HepG2 (cell line): ENCODE measurements around the gene GPT2. TPM values are rescaled to one million over a fixed set of nuclear protein-coding genes. Genes with fewer than 3 reads are reported as not detected.

Experiments
- ADNP ChIP-seq: sonication (generic); formaldehyde crosslinking; IDR thresholded peaks from 2 replicates; pipeline ENCODE4 v1.4.0; 2020; ENCODE audit warnings: missing genetic modification reagents
- FOSL2 ChIP-seq: sonication (generic); formaldehyde crosslinking; IDR thresholded peaks from 2 replicates; pipeline ENCODE4 v1.4.0; 2020; ENCODE audit warnings: missing genetic modification reagents
- HDAC6 ChIP-seq: fragments of 200-600 bp; sonication (generic); IDR thresholded peaks from 2 replicates; pipeline ENCODE4 v1.7.0; 2017; ENCODE audit warnings: mild to moderate bottlenecking, antibody characterized with exemption, low read length, low read depth
- IRF2 ChIP-seq: IDR thresholded peaks from 2 replicates; pipeline ENCODE4 v1.6.1; 2018; ENCODE audit warnings: missing genetic modification reagents, missing compliant biosample characterization
- MBD4 ChIP-seq: IDR thresholded peaks from 2 replicates; pipeline ENCODE4 v1.6.1; 2012; ENCODE audit warnings: low read length, inconsistent platforms, borderline replicate concordance
- NONO ChIP-seq, 2 experiments: fragments of 450-650 bp in 1 of 2; sonication (generic) in 1 of 2; formaldehyde crosslinking in 1 of 2; IDR thresholded peaks in 1 of 2; conservative IDR thresholded peaks in 1 of 2; 2 replicates each; pipeline versions ENCODE4 v1.6.1 to v1.8.0; 2017 to 2022; ENCODE audit warnings: mild to moderate bottlenecking in 1 of 2, missing genetic modification reagents in 1 of 2, moderate library complexity in 1 of 2
- RARG ChIP-seq: sonication (generic); formaldehyde crosslinking; IDR thresholded peaks from 2 replicates; pipeline ENCODE4 v1.4.0; 2020; ENCODE audit warnings: low read depth, mild to moderate bottlenecking, missing genetic modification reagents
- SOX5 ChIP-seq: IDR thresholded peaks from 2 replicates; pipeline ENCODE4 v1.6.1; 2016; ENCODE audit warnings: borderline replicate concordance
- ZC3H13 ChIP-seq: sonication (generic); formaldehyde crosslinking; IDR thresholded peaks from 2 replicates; pipeline ENCODE4 v1.8.1; 2023; ENCODE audit warnings: mild to moderate bottlenecking, missing genetic modification reagents, moderate library complexity
- ZMYM3 ChIP-seq: sonication (generic); formaldehyde crosslinking; IDR thresholded peaks from 2 replicates; pipeline ENCODE4 v1.5.1; 2020; ENCODE audit warnings: mild to moderate bottlenecking, missing genetic modification reagents
- ZNF138 ChIP-seq: sonication (generic); formaldehyde crosslinking; IDR thresholded peaks from 2 replicates; pipeline ENCODE4 v1.5.0; 2020; ENCODE audit warnings: mild to moderate bottlenecking, low read depth, missing genetic modification reagents
- ZNF678 ChIP-seq: sonication (generic); formaldehyde crosslinking; IDR thresholded peaks from 2 replicates; pipeline ENCODE4 v1.4.0; 2020; ENCODE audit warnings: mild to moderate bottlenecking, missing genetic modification reagents
- ZSCAN21 ChIP-seq: sonication (generic); formaldehyde crosslinking; IDR thresholded peaks from 2 replicates; pipeline ENCODE4 v1.8.0; 2022; ENCODE audit warnings: mild to moderate bottlenecking, missing genetic modification reagents, moderate library complexity, borderline replicate concordance
- polyA plus RNA-seq, 8 experiments: library from polyadenylated mRNA; depleted of rRNA in 3 of 8; stranded (reverse) in 7 of 8; unstranded in 1 of 8; fragments of >200 nt; fragmentation: Illumina TruSeq in 4 of 8; extraction: Trizol in 4 of 8; gene quantifications; 2 replicates each; pipeline versions ENCODE4 v1.2.1 to v1.2.3, GENCODE V29; 2011 to 2016; ENCODE audit warnings: low read depth in 4 of 8, missing spikeins in 1 of 8, mixed read lengths in 1 of 8; ENCODE audit not compliant: insufficient read depth in 1 of 8
- total RNA-seq, 5 experiments: library from RNA; depleted of rRNA; stranded (reverse); fragments of >200 nt; fragmentation: Illumina TruSeq; extraction: Trizol; gene quantifications; 2 replicates each; pipeline ENCODE4 v1.2.3, GENCODE V29; 2016; ENCODE audit warnings: low read depth in 1 of 5
- TF ChIP-seq, protein P1 (sequence below): sonication (generic); formaldehyde crosslinking; IDR thresholded peaks from 2 replicates; pipeline ENCODE4 v1.5.1; 2020; ENCODE audit warnings: missing genetic modification reagents, mild to moderate bottlenecking, borderline replicate concordance
- TF ChIP-seq, protein P2 (sequence below): IDR thresholded peaks from 2 replicates; pipeline ENCODE4 v1.6.1; 2016; ENCODE audit warnings: mild to moderate bottlenecking, missing biosample characterization, missing genetic modification reagents
- TF ChIP-seq, protein P3 (sequence below): sonication (generic); formaldehyde crosslinking; IDR thresholded peaks from 2 replicates; pipeline ENCODE4 v1.5.0; 2020; ENCODE audit warnings: mild to moderate bottlenecking, missing genetic modification reagents
- TF ChIP-seq, protein P4 (sequence below), 2 experiments: sonication (generic) in 1 of 2; formaldehyde crosslinking in 1 of 2; IDR thresholded peaks; 2 replicates each; pipeline versions ENCODE4 v1.4.0 to v1.6.1; 2018 to 2020; ENCODE audit warnings: missing genetic modification reagents in 2 of 2, borderline replicate concordance in 1 of 2, low read depth in 1 of 2, mild to moderate bottlenecking in 1 of 2, missing biosample characterization in 1 of 2
- TF ChIP-seq, protein P5 (sequence below): sonication (generic); formaldehyde crosslinking; IDR thresholded peaks from 2 replicates; pipeline ENCODE4 v1.4.0; 2020; ENCODE audit warnings: missing genetic modification reagents

GPT2 gene
- total and polyA plus RNA-seq, 2 of the 13 experiments (the other 11 are each of a cell fraction or from before 2014, with no cell fraction given): 138 to 267 TPM

DNA sequence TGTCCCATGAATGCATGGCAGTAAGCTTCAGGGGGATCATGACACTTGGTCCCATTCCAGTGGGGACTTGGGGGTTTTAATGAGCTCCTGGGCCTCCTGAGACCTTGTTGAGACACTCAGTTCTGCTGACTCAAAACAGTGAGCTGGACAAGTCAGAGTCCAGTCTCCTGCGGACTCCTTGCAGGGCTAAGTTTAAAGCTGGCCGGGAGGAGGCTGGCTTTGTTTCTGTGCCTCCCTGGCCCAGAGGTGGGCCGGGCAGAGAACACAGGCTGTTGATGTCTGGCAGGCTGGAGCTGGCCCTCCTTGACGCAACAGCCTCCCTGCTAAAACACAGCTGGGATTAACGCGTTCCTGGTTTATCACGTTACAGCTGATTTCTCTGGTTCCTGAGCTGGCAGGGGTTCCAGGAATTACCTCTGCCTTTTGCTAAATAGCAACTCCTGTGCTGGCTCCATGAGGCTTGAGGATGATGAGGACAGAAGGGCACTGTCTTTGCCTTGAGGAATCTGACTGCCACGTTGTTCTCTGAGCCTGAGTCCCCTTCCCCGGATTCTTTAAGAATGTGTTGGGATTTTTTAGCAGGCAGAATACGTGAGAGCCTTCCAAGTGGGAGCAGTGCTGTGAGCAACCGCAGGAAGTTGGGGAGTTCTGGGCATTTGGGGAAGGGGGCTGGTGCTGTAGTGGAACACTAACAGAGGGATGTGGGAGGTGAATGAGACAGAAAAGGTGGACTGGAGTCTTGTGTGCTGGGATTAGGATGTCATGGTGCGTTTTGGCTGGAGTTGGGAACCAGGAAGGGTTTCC, 2.0 kb downstream of the GPT2 start (continued):
- TF ChIP-seq, protein P1, sequence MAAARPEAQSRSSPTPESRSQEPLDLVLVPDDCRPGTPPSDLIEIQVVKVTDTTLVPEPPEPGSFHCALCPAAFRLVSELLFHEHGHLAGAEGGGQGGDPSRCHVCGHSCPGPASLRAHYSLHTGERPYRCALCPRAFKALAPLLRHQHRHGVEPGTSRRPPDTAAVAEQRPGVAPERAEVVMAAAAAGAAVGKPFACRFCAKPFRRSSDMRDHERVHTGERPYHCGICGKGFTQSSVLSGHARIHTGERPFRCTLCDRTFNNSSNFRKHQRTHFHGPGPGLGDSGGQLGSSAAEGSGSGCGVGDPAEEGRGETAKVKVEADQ: 0 out of 2 replicates have a peak, but pooled peaks have one; percentile 56
- TF ChIP-seq NONO (IDR thresholded peaks at IDR 0.05) (no peak), NONO (CRISPR knock-in tag; conservative IDR thresholded peaks at IDR 0.05) (0 out of 2 replicates have a peak, but pooled peaks have one; percentile 54), ZNF678 (CRISPR knock-in tag) (0 out of 2 replicates have a peak, but pooled peaks have one; percentile 24), IRF2 (CRISPR knock-in tag) (no peak), ZSCAN21 (CRISPR knock-in tag) (no peak), ZC3H13 (CRISPR knock-in tag) (no peak), SOX5 (CRISPR knock-in tag) (0 out of 2 replicates have a peak, but pooled peaks have one; percentile 5), MBD4 (no peak), FOSL2 (CRISPR knock-in tag) (peak; percentile 20; the same call in 1 of the 2 replicates), ZMYM3 (CRISPR knock-in tag) (no peak), ADNP (CRISPR knock-in tag) (no peak), HDAC6 (no peak), RARG (0 out of 2 replicates have a peak, but pooled peaks have one; percentile 71), ZNF138 (no peak)
- TF ChIP-seq, protein P2, sequence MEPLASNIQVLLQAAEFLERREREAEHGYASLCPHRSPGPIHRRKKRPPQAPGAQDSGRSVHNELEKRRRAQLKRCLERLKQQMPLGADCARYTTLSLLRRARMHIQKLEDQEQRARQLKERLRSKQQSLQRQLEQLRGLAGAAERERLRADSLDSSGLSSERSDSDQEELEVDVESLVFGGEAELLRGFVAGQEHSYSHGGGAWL (CRISPR knock-in tag): no peak
- TF ChIP-seq, protein P3, sequence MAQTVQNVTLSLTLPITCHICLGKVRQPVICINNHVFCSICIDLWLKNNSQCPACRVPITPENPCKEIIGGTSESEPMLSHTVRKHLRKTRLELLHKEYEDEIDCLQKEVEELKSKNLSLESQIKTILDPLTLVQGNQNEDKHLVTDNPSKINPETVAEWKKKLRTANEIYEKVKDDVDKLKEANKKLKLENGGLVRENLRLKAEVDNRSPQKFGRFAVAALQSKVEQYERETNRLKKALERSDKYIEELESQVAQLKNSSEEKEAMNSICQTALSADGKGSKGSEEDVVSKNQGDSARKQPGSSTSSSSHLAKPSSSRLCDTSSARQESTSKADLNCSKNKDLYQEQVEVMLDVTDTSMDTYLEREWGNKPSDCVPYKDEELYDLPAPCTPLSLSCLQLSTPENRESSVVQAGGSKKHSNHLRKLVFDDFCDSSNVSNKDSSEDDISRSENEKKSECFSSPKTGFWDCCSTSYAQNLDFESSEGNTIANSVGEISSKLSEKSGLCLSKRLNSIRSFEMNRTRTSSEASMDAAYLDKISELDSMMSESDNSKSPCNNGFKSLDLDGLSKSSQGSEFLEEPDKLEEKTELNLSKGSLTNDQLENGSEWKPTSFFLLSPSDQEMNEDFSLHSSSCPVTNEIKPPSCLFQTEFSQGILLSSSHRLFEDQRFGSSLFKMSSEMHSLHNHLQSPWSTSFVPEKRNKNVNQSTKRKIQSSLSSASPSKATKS: no peak
- TF ChIP-seq, protein P4, sequence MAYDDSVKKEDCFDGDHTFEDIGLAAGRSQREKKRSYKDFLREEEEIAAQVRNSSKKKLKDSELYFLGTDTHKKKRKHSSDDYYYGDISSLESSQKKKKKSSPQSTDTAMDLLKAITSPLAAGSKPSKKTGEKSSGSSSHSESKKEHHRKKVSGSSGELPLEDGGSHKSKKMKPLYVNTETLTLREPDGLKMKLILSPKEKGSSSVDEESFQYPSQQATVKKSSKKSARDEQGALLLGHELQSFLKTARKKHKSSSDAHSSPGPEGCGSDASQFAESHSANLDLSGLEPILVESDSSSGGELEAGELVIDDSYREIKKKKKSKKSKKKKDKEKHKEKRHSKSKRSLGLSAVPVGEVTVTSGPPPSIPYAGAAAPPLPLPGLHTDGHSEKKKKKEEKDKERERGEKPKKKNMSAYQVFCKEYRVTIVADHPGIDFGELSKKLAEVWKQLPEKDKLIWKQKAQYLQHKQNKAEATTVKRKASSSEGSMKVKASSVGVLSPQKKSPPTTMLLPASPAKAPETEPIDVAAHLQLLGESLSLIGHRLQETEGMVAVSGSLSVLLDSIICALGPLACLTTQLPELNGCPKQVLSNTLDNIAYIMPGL (CRISPR knock-in tag; IDR thresholded peaks at IDR 0.05; ENCODE audit: borderline replicate concordance in 1 of 2, low read depth in 1 of 2): peak; percentile 36 to 40; a peak in 1 of 4 replicates
- TF ChIP-seq, protein P5, sequence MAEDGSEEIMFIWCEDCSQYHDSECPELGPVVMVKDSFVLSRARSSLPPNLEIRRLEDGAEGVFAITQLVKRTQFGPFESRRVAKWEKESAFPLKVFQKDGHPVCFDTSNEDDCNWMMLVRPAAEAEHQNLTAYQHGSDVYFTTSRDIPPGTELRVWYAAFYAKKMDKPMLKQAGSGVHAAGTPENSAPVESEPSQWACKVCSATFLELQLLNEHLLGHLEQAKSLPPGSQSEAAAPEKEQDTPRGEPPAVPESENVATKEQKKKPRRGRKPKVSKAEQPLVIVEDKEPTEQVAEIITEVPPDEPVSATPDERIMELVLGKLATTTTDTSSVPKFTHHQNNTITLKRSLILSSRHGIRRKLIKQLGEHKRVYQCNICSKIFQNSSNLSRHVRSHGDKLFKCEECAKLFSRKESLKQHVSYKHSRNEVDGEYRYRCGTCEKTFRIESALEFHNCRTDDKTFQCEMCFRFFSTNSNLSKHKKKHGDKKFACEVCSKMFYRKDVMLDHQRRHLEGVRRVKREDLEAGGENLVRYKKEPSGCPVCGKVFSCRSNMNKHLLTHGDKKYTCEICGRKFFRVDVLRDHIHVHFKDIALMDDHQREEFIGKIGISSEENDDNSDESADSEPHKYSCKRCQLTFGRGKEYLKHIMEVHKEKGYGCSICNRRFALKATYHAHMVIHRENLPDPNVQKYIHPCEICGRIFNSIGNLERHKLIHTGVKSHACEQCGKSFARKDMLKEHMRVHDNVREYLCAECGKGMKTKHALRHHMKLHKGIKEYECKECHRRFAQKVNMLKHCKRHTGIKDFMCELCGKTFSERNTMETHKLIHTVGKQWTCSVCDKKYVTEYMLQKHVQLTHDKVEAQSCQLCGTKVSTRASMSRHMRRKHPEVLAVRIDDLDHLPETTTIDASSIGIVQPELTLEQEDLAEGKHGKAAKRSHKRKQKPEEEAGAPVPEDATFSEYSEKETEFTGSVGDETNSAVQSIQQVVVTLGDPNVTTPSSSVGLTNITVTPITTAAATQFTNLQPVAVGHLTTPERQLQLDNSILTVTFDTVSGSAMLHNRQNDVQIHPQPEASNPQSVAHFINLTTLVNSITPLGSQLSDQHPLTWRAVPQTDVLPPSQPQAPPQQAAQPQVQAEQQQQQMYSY: peak; percentile 97
